Fibroblast of skin of scalp (primary cell): ENCODE measurements around the gene TSC22D4. TPM values are rescaled to one million over a fixed set of nuclear protein-coding genes. Genes with fewer than 3 reads are reported as not detected.
"Not testable (repeated sequence)": the region's sequence is repeated elsewhere in the genome, so short reads cannot be mapped to it uniquely, and the experiment has no call there.

Experiments used
- DNase-seq: peaks from one replicate; pipeline ENCODE4 v3.0.0-alpha.2; 2013
- polyA plus RNA-seq, 2 experiments: library from polyadenylated mRNA; unstranded; fragments of 120-200 nt; gene quantifications; one replicate each; pipeline ENCODE4 v1.2.1, GENCODE V29; 2013; ENCODE audit not compliant: insufficient read length in 2 of 2

The TSC22D4 gene
- polyA plus RNA-seq (2013, experiment 1 of 2; ENCODE audit: insufficient read length), result 46.8 TPM
- 44.4 TPM for polyA plus RNA-seq (2013, experiment 2 of 2; ENCODE audit: insufficient read length)

- peak; percentile 94 for DNase-seq
These were observed at the start of gene TSC22D4 for GRCh38 chr7:100478958-100479660. Gene TSC22D4 (minus strand): TSS chr7:100479214. CDS start chr7:100478038, 1,176 bp downstream.

GRCh38 chr7:100528108-100528866, 49.3 kb upstream of the TSC22D4 start:
- DNase-seq, result not testable (repeated sequence)

- not testable (repeated sequence) for DNase-seq
These were observed 44.2 kb upstream of the TSC22D4 start for GRCh38 chr7:100523192-100523591.

GRCh38 chr7:100521909-100522593, 43.0 kb upstream of the TSC22D4 start:
- not testable (repeated sequence) for DNase-seq

- DNase-seq, result no peak
These were observed 42.1 kb upstream of the TSC22D4 start for GRCh38 chr7:100521076-100521475.

GRCh38 chr7:100520138-100520537, 41.1 kb upstream of the TSC22D4 start:
- no peak for DNase-seq

- no peak for DNase-seq
These were observed 40.6 kb upstream of the TSC22D4 start for GRCh38 chr7:100519580-100519979.

GRCh38 chr7:100517305-100517704, 38.3 kb upstream of the TSC22D4 start:
- DNase-seq, result no peak

- DNase-seq, result peak; percentile 96
These were observed 37.3 kb upstream of the TSC22D4 start for GRCh38 chr7:100516135-100516812.

- peak; percentile 93 for DNase-seq
These were observed 36.1 kb upstream of the TSC22D4 start for GRCh38 chr7:100515072-100515532.

- DNase-seq, result no peak
These were observed 34.3 kb upstream of the TSC22D4 start for GRCh38 chr7:100513212-100513810.

GRCh38 chr7:100510437-100511239, 31.6 kb upstream of the TSC22D4 start:
- no peak for DNase-seq

GRCh38 chr7:100509231-100509630, 30.2 kb upstream of the TSC22D4 start:
- peak; percentile 91 for DNase-seq

- no peak for DNase-seq
These were observed 27.4 kb upstream of the TSC22D4 start for GRCh38 chr7:100506356-100506923.

- DNase-seq, result no peak
These were observed 26.0 kb upstream of the TSC22D4 start for GRCh38 chr7:100504887-100505611.

GRCh38 chr7:100504031-100504430, 25.0 kb upstream of the TSC22D4 start:
- not testable (repeated sequence) for DNase-seq

- not testable (repeated sequence) for DNase-seq
These were observed 21.7 kb upstream of the TSC22D4 start for GRCh38 chr7:100500743-100501142.

GRCh38 chr7:100496509-100496908, 17.5 kb upstream of the TSC22D4 start:
- DNase-seq, result no peak

- no peak for DNase-seq
These were observed 14.7 kb upstream of the TSC22D4 start for GRCh38 chr7:100493476-100494264.
